Neural progenitor cell (in vitro differentiated cells): ENCODE results near the gene C8A. TPM values are rescaled to one million over a fixed set of nuclear protein-coding genes. Genes with fewer than 3 reads are reported as not detected.
A peak's percentile ranks its signal among the peaks of the same experiment; 100 is the strongest.

ENCODE experiments used
- DNase-seq: peaks from one replicate; pipeline ENCODE4 v3.0.0-alpha.2; 2016; ENCODE audit warnings: low spot score
- H2AFZ ChIP-seq: fragments of 200-600 bp; sonication (generic); replicated peaks from 2 replicates; pipeline ENCODE4 v1.6.1; 2016; ENCODE audit warnings: antibody characterized with exemption
- H3F3A ChIP-seq: fragments of 200-600 bp; sonication (generic); 2 replicates; pipeline ENCODE4 v1.6.1; 2016; ENCODE audit warnings: antibody characterized with exemption, low read depth
- H3K27ac ChIP-seq: fragments of 200-600 bp; sonication (generic); 2 replicates; pipeline ENCODE4 v1.5.1; 2016; ENCODE audit warnings: mild to moderate bottlenecking
- H3K27me3 ChIP-seq: fragments of 200-600 bp; sonication (generic); 2 replicates; pipeline ENCODE4 v1.6.1; 2016; ENCODE audit warnings: mild to moderate bottlenecking, moderate library complexity
- H3K36me3 ChIP-seq: fragments of 200-600 bp; sonication (generic); 2 replicates; pipeline ENCODE4 v1.5.1; 2016
- H3K4me1 ChIP-seq: fragments of 200-600 bp; sonication (generic); 2 replicates; pipeline ENCODE4 v1.6.1; 2016; ENCODE audit warnings: mixed run types
- H3K4me2 ChIP-seq: fragments of 200-600 bp; sonication (generic); 2 replicates; pipeline ENCODE4 v1.6.1; 2016
- H3K4me3 ChIP-seq: fragments of 200-600 bp; sonication (generic); 2 replicates; pipeline ENCODE4 v1.5.1; 2016
- H3K79me2 ChIP-seq: fragments of 200-600 bp; sonication (generic); 2 replicates; pipeline ENCODE4 v1.6.1; 2016; ENCODE audit warnings: low read depth
- H3K9ac ChIP-seq: fragments of 200-600 bp; sonication (generic); 2 replicates; pipeline ENCODE4 v1.6.1; 2016
- H3K9me3 ChIP-seq: fragments of 200-600 bp; sonication (generic); 2 replicates; pipeline ENCODE4 v1.5.1; 2016; ENCODE audit warnings: low read depth
- H4K20me1 ChIP-seq: fragments of 200-600 bp; sonication (generic); 2 replicates; pipeline ENCODE4 v1.6.1; 2016; ENCODE audit warnings: low read depth
- H3K27ac Mint-ChIP-seq: 3 replicates; pipeline ENCODE4 v1.8.0; 2021; ENCODE audit warnings: mixed read lengths
- H3K27me3 Mint-ChIP-seq: 2 replicates; pipeline ENCODE4 v1.8.0; 2022; ENCODE audit warnings: low read depth, mild to moderate bottlenecking, inconsistent platforms, moderate library complexity, mixed read lengths; ENCODE audit not compliant: insufficient read depth
- H3K36me3 Mint-ChIP-seq: 3 replicates; pipeline ENCODE4 v1.8.0; 2021; ENCODE audit warnings: mixed read lengths
- H3K4me1 Mint-ChIP-seq: 3 replicates; pipeline ENCODE4 v1.8.0; 2021; ENCODE audit warnings: mixed read lengths
- H3K4me3 Mint-ChIP-seq: 3 replicates; pipeline ENCODE4 v1.8.0; 2021; ENCODE audit warnings: mild to moderate bottlenecking, moderate library complexity, mixed read lengths
- H3K9me3 Mint-ChIP-seq: 3 replicates; pipeline ENCODE4 v1.8.0; 2020; ENCODE audit warnings: mixed read lengths
- EZH2 ChIP-seq: fragments of 200-600 bp; sonication (generic); IDR thresholded peaks from 2 replicates; pipeline ENCODE4 v1.6.1; 2017; ENCODE audit warnings: antibody characterized with exemption, mild to moderate bottlenecking, moderate library complexity
- EZH2phosphoT487 ChIP-seq: fragments of 200-600 bp; sonication (generic); IDR thresholded peaks from 2 replicates; pipeline ENCODE4 v1.6.1; 2017; ENCODE audit warnings: antibody characterized with exemption
- total RNA-seq: library from RNA; depleted of rRNA; stranded (reverse); fragments of >200 nt; gene quantifications from 2 replicates; pipeline ENCODE4 v1.2.3, GENCODE V29; 2015; ENCODE audit warnings: low replicate concordance
- TF ChIP-seq, protein P1 (sequence below): fragments of 200-600 bp; sonication (generic); IDR thresholded peaks from 2 replicates; pipeline ENCODE4 v1.5.1; 2017; ENCODE audit warnings: antibody characterized with exemption, mild to moderate bottlenecking

Gene C8A
- total RNA-seq, 1 donor from 2014 or later: not detected

DNA sequence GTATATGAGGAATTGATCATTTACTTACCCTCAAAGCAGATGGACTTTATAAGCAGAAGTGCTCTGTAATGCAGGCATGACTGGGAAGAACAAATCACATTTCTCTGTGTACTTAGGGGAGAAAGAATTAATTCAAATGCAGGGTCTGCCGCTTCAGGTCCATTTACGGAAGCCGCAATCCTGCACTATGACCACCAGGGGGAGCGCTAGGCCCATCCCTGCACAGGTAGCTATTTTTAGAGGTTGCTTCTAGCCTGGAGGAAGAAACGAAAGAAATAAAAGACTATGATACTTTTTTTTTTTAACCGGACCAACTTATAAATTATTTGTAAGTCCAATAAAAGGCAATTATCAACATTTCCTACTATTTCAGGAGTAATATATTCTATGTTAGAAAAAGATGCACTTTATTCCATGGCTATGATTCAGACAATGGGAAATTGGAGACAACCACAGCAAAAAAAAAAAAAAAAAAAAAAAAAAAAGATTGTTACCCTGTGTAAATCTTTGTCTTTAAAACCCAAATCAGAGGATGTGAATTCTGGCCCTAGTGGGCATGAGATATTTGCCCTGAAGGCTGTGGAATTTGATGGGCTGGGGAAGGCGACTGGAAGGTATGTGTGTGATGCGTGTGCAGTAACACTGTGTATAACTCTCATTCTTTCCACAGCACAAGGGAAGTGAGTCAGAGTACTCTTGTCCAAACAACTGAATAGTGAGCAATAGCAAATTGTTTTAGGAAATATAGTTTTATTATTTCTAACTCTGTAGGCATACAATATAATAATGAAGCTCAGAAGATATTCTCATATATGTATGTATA, 22.5 kb upstream of the C8A start:
- DNase-seq: peak; percentile 76
- Mint-ChIP-seq H3K4me1 (peaks cover 8% of the 10 kb centered on the region), H3K9me3 (peaks cover 3% of the 10 kb centered on the region), H3K36me3 (peaks cover 1% of the 10 kb centered on the region), H3K27ac (no peak overlapping the region), H3K4me3 (no peak overlapping the region), H3K27me3 (peaks cover 2% of the 10 kb centered on the region)
- Histone ChIP-seq H4K20me1 (no peaks in the 10 kb centered on the region), H3K36me3 (no peaks in the 10 kb centered on the region), H3K27me3 (no peaks in the 10 kb centered on the region), H3K79me2 (no peaks in the 10 kb centered on the region), H3F3A (no peaks in the 10 kb centered on the region), H3K4me1 (peaks cover under 1% of the 10 kb centered on the region), H3K9me3 (no peaks in the 10 kb centered on the region), H3K9ac (no peak overlapping the region), H2AFZ (no peak overlapping the region), H3K4me2 (no peak overlapping the region), H3K4me3 (no peak overlapping the region), H3K27ac (no peak overlapping the region)
- TF ChIP-seq, protein P1, sequence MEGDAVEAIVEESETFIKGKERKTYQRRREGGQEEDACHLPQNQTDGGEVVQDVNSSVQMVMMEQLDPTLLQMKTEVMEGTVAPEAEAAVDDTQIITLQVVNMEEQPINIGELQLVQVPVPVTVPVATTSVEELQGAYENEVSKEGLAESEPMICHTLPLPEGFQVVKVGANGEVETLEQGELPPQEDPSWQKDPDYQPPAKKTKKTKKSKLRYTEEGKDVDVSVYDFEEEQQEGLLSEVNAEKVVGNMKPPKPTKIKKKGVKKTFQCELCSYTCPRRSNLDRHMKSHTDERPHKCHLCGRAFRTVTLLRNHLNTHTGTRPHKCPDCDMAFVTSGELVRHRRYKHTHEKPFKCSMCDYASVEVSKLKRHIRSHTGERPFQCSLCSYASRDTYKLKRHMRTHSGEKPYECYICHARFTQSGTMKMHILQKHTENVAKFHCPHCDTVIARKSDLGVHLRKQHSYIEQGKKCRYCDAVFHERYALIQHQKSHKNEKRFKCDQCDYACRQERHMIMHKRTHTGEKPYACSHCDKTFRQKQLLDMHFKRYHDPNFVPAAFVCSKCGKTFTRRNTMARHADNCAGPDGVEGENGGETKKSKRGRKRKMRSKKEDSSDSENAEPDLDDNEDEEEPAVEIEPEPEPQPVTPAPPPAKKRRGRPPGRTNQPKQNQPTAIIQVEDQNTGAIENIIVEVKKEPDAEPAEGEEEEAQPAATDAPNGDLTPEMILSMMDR: peak; percentile 99
- no peak for TF ChIP-seq EZH2

DNA sequence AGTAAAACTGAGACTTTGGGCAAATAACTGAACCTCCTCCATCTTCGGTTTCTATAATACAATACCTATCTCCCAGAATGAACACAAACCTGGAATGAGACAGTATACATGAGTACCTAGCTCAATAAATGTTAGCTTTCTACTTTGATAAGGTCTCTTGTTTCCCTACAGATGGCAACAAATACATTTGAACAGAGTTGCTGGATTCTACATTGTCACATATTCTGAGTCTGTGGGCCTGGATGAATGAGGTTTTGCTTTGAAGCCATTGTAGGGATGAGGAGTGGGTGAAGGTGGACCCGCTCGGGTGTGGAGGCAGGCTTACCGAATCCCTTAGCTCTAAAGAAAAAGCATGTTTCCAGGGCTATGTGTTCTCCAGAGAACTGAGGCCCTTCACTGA, 21.5 kb upstream of the C8A start:
- H3K79me2 ChIP-seq: no peaks in the 10 kb centered on the region
- H3K27me3 Mint-ChIP-seq: peaks cover 5% of the 10 kb centered on the region
- H3K9ac ChIP-seq: no peak overlapping the region
- H3K9me3 ChIP-seq: no peaks in the 10 kb centered on the region
- H3K36me3 Mint-ChIP-seq: peaks cover 1% of the 10 kb centered on the region
- no peaks in the 10 kb centered on the region for H3K27me3 ChIP-seq
- no peak overlapping the region for H3K4me3 Mint-ChIP-seq
- peaks cover 15% of the 10 kb centered on the region for H3K4me1 Mint-ChIP-seq
- H3F3A ChIP-seq: peaks cover 3% of the 10 kb centered on the region
- no peaks in the 10 kb centered on the region for H4K20me1 ChIP-seq
- H3K27ac ChIP-seq: no peak overlapping the region
- no peak overlapping the region for H3K27ac Mint-ChIP-seq
- H3K36me3 ChIP-seq: no peaks in the 10 kb centered on the region
- no peak overlapping the region for H2AFZ ChIP-seq
- no peak for DNase-seq
- no peak for TF ChIP-seq EZH2
- no peak for TF ChIP-seq EZH2phosphoT487
- TF ChIP-seq, protein P1: no peak
- no peak overlapping the region for H3K4me3 ChIP-seq
- peaks cover 3% of the 10 kb centered on the region for H3K9me3 Mint-ChIP-seq
- H3K4me2 ChIP-seq: no peak overlapping the region
- peaks cover 8% of the 10 kb centered on the region for H3K4me1 ChIP-seq

DNA sequence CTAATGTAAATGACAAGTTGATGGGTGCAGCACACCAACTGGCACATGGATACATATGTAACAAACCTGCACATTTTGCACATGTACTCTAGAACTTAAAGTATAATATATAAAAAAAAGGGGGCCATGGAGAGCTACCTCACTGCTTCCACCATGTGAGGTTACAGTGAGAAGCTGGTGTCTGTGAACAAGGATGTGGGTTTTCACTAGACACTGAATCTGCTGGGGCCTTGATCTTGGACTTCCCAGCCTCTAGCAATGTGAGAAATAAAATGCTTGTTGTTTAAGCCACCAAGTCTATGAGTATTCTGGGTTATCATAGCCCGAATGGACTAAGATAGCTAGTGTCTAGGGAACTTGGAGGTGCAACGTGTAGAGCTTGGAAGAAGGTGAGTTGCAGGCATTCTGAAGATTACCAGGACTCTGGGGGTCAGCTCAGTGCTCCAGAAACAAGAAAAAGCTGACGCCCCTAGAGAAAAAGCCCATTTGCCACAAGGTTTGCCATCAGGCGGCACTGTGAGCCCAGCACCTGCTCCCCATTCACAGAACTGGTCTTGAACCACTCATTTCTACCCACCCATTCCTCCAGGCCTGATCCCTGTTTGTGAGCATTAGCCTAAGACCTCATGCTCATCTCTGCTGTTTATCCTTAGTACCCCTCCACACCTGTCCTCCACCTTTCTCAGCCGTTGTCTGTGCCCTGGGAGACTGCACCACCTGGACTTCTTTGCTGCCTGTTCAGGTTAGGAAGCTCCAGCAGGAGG, 20.3 kb upstream of the C8A start:
- Mint-ChIP-seq H3K4me1 (peaks cover 16% of the 10 kb centered on the region), H3K36me3 (peaks cover 1% of the 10 kb centered on the region), H3K27me3 (peaks cover 5% of the 10 kb centered on the region), H3K27ac (no peak overlapping the region), H3K4me3 (no peak overlapping the region), H3K9me3 (peaks cover 5% of the 10 kb centered on the region)
- H2AFZ ChIP-seq: no peak overlapping the region
- H3K4me3 ChIP-seq: no peak overlapping the region
- H3K79me2 ChIP-seq: no peaks in the 10 kb centered on the region
- H3K27ac ChIP-seq: no peak overlapping the region
- H3K9ac ChIP-seq: no peak overlapping the region
- H3K9me3 ChIP-seq: no peaks in the 10 kb centered on the region
- DNase-seq: no peak
- H3K27me3 ChIP-seq: no peaks in the 10 kb centered on the region
- TF ChIP-seq, protein P1: no peak
- TF ChIP-seq EZH2 (no peak), EZH2phosphoT487 (no peak)
- H3F3A ChIP-seq: peaks cover 3% of the 10 kb centered on the region
- peaks cover 9% of the 10 kb centered on the region for H3K4me1 ChIP-seq
- H4K20me1 ChIP-seq: no peaks in the 10 kb centered on the region
- no peak overlapping the region for H3K4me2 ChIP-seq
- no peaks in the 10 kb centered on the region for H3K36me3 ChIP-seq
